ENCODE data around the gene RBBP6.

The RBBP6 gene

GRCh38 chr16:24617502-24617901, 78.1 kb downstream of the RBBP6 start:
- TF ChIP-seq TAF1 (IDR thresholded peaks at IDR 0.05; ENCODE audit: low read depth, low read length) (no peak), POU2F2 (IDR thresholded peaks at IDR 0.05; ENCODE audit: low read depth, low read length) (no peak), PAX5 (IDR thresholded peaks at IDR 0.05; ENCODE audit: insufficient read depth, low read length, severe bottlenecking) (no peak), POLR2AphosphoS5 (IDR thresholded peaks at IDR 0.05; ENCODE audit: low read depth, low read length) (no peak), SPI1 (IDR thresholded peaks at IDR 0.05; ENCODE audit: low read depth, low read length) (no peak)
- no peak for FAIRE-seq

More at GRCh38 chr16:24617502-24617901, 78.1 kb downstream of the RBBP6 start:
- no peak for DNase-seq (ENCODE audit: insufficient read length, low spot score)

Measured in GM12891 (cell line).